Thyroid gland (tissue), 4 donors: Measurements from ENCODE around the gene ADAMTS2.

Source experiments
- CTCF ChIP-seq, 6 experiments: fragments of 200-600 bp in 3 of 6; fragments of 450-650 bp in 3 of 6; sonication (generic) in 3 of 6; IDR thresholded peaks; one replicate each; pipeline ENCODE4 v1.5.1; 2016 to 2019; ENCODE audit warnings: antibody characterized with exemption in 6 of 6, mild to moderate bottlenecking in 2 of 6, inconsistent platforms in 1 of 6, moderate library complexity in 1 of 6
- POLR2A ChIP-seq, 2 donors: fragments of 450-650 bp; IDR thresholded peaks; one replicate each; pipeline ENCODE4 v1.6.1; 2017; ENCODE audit warnings: antibody characterized with exemption in 2 of 2, mild to moderate bottlenecking in 2 of 2, moderate library complexity in 1 of 2

- TF ChIP-seq CTCF (IDR thresholded peaks at IDR 0.05) (no peak), POLR2A (IDR thresholded peaks at IDR 0.05) (no peak)
Measured at GRCh38 chr5:179139111-179139935, 205.9 kb downstream of the ADAMTS2 start.
